HG03432 (cell line): Measurements from ENCODE around the gene CD93.

Experiments used
- ATAC-seq: cut with Tn5 transposase; IDR thresholded peaks from one replicate; pipeline ENCODE4 v1.9.1; 2021; ENCODE audit warnings: mild to moderate bottlenecking, moderate library complexity; ENCODE audit not compliant: unreplicated experiment

The CD93 gene

DNA sequence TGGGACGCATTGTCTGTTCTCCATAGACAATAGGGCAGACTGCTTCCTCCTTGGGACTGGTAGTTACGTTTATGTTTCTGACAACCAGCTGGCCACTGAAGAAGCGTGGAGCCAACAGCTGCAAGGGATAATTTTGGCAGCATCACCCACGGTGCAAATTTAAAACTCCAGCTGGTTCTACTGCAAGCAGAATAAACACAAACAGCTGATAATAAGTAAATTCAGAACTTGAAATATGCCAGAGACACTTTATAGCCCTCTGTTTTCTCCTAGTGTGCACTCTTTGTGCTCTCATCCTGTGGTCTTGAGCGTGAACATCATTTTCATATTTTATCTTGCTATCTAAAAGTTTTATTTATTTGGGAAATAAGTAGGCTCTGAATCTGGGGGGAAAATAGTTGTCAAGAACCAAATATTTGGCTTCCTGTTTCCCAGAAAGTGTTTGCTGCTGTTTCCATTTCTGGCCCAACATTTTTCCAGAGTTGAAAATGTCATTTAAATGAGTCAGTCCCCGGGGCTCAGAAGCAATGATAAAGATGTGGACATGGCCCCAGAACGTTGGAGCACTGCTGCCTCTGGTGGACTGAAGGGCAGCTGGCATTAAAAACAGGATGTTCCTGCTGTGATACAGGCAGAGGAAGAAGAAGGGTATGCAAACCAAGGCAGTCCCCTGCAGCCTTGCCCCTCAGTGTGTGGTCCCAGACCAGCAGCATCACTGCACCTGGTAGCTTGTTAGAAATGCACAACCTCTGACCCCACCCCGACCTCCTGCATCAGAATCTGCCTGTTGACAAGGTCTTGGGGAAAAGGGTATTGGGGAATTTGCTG, 24.2 kb downstream of the CD93 start:
- no peak for ATAC-seq

DNA sequence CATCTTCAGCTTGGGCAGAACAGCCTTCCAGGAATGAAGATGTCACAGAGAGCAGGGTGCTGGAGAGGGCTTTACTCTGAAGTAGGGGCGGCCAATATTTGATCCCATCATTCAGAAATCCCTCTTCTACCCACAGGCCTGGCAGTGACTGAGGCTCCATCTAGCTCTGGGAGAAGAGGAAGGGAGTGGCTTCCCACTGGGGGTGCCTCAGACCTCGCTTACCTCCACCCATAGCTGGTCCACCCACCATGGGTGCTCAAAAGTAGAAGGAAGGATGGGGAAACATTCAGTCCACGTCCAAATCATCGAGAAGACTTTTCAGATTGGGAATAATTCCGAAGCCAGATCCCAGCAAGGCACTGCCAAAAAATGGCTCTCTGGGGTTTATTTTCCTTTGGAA, 24.9 kb downstream of the CD93 start:
- no peak for ATAC-seq

DNA sequence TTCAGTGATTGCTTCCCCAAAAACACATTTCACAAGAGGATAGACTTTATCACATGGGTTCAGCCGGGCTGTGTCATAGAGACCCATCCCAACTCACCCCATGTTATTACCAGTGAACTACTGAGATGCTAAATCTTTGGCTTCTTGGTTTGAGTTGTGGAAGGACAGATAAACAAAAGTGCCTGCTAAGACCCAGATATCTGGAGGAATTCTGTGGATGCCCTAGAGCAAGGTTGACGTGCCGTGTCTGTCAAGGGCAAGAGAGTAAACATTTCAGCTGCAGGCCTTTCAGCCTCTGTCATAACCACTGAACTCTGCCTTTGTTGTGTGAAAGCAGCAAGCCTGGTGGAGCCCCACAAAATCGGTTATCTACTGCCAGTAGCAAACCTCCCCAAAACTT, 25.5 kb downstream of the CD93 start:
- no peak for ATAC-seq

DNA sequence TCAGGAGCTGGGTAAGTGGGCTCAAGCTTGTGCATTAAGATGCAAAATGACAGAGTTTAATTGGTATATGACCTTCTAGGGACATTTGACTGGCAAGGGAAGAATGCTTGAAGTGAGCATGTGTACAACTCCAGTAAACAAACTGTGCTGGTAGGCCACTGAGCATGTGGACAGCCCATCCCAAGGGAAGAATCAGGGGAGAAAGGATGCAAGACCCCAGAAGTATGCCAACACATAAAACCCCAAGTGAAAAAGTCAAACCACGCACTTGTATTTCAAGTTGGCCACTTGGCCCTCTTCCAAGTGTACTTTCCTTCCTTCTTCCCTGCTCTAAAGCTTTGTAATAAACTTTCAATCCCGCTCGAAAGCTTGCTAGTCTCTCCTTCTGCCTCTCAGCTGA, 26.3 kb downstream of the CD93 start:
- ATAC-seq: no peak

DNA sequence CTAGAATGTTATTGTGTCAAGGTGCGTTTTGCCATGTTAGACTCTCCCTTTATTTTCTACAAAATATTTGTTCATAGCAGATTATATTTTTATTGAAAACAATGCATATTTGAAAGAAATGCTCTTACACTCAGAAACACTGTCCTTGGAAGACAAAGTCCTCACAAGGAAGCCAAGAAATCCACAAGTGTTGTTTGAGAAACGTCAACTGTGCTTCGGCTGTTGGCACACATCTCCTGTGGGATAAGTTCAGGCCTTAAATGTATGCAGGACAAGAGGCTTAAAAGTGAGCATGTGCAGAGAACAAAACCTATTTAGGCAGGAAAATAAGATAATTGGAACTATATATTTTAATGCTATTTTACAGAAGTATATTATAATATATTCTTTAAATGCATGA, 27.1 kb downstream of the CD93 start:
- no peak for ATAC-seq

DNA sequence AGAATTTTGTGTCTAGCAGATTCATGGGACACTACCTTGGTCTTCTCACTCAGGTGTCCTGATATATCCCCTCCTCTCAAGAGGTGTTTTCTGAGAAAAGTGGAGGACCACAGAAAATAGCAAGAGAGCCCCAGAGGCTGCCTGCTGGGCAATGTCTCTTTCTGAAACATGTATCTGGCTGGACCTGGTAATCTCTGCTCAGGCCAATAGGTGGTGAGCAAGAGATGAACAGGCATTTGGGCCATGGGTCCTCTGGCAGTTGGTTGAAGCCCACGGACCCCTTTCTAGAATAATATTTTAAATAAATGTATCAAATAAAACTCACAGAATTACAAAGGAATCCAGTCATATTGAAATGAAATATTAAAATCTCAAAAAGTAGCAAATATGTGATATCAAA, 27.9 kb downstream of the CD93 start:
- ATAC-seq: no peak

DNA sequence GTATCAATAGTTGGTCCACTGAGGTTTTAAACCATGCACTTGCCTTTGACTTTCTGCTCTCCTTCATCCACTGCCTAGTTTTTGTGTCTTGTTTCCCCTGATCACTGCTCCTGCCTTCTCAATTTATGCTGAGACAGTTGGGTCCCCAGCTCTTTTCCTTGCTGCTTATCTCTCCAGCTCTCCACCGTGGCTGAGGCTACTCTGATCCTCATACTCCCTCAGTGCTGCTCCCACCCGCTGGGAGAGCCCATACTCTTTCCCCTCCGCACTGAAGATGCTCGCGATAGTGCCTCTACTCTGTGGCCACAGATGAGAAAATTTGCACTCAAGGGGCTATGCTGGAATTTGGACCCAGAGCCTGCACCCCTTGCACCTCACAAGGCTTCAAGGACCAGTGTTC, 33.2 kb downstream of the CD93 start:
- no peak for ATAC-seq

DNA sequence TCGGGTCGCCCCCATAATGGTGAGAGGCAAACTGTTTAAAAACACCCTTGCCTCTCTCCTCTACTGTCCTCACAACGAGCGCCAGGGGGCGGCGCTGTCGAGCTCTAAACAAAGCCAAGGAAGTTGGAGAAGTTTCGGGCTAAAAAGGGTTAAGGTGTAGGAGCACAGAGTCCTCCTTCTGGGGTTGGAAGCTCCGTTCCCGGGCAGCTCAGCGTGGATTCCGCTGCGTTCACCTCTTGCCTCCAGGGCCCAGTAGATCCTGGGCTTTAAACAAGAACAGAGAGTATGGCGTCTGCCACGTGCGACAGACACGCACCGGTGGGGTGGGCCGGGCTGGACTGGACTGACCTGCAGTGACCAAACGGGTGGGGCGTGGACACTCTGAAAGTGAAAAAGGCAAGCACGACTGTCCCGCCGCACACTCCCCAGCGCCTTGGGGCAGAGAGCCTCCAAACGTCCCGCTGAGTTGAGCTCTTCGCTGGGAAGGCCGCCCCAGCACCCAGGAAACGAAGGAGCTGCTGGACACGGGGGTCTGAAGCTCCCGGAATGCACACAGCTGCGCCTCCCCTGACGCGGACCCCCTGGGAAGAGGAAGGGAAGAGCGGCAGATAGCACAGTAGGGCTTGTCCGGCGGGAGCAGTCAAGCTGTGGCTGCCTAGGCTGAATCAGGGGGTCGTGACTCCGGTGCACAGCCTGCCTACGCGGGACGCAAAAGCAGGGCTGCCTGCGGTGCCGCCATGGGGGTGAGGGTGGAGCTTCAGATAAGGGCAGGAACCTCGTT, 35.1 kb downstream of the CD93 start:
- ATAC-seq: no peak

DNA sequence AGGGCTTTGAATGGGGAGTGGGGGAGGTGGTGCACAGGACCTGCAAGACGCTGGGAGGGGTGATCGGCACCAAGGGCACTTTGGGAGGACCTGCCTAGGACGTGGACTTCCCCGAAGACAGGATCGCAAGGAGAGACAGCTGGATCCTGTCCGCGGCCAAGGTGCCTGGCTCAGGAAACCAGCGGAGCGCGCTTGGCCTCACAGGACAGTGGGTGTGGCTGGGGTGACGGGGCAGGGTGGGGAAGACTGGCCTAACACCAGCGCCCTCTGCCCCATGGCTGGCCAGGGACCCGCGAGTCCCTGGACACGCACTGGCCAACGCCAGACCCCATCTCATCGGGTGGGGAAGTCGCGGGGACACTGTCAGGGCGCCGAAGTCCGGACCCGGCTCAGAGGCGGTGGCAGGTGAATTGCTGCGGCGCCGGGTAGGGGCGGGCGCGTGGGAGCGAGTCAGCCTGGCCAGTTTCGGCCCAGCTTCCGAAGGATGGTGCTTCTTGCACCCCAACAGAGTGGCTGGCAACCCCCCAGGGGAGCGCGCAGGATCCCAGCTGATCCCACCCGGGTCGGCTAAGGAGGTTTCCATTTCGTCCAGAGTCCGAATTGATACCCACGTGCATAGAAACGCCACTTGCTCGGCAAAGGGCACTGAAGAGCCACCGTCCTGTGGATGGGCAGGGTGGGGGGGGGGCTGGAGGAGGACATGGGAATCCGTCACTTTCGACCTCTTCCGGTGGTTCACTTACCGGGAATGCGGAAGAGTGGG, 35.9 kb downstream of the CD93 start:
- no peak for ATAC-seq

DNA sequence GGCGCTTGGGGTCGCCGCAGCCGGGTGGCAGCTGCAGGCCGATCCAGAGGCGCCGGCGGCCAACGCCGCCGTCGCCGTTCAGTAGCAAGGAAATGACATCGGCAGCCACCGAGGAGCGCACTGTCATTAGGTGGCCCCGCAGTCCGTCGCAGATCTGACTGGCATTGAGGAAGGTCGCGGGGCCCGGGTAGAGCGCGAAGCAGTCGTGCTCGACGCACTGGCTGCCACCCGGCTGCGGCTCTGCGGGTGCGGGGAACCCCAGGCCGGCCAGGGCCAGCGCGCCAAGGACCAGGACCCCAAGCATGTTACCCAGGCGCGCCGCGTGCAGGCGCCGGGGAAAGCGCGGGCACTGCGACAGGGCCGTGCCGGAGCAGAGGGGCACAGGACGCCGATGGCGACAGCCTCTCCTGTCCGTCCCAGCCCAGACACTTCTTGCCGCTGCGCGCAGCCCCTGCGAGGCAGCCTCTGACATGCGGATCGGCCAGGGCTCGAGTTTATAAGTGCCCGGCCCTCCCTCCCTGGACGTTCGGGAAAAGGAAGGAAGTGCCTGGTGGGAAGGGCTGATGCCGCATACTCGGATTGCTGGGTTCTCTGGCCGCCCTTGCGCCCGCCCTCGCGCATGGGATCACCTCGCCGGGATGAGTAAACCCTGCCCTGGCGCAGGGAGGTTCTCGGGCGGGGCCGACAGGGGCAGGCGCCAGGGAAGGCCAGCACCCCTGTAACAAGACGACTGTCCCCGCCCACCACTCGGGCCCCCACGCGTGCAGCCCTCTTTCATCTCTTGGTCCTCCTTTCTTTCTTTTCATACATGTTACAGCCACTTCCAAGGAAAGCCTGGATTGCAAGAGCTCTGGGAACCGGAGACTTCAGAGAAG, 36.7 kb downstream of the CD93 start, which contains the start of gene THBD:
THBD (minus strand) TSS at position 472 of the 875 bp plus-strand sequence; CDS start at position 304, 168 bp downstream.
- ATAC-seq: no peak

DNA sequence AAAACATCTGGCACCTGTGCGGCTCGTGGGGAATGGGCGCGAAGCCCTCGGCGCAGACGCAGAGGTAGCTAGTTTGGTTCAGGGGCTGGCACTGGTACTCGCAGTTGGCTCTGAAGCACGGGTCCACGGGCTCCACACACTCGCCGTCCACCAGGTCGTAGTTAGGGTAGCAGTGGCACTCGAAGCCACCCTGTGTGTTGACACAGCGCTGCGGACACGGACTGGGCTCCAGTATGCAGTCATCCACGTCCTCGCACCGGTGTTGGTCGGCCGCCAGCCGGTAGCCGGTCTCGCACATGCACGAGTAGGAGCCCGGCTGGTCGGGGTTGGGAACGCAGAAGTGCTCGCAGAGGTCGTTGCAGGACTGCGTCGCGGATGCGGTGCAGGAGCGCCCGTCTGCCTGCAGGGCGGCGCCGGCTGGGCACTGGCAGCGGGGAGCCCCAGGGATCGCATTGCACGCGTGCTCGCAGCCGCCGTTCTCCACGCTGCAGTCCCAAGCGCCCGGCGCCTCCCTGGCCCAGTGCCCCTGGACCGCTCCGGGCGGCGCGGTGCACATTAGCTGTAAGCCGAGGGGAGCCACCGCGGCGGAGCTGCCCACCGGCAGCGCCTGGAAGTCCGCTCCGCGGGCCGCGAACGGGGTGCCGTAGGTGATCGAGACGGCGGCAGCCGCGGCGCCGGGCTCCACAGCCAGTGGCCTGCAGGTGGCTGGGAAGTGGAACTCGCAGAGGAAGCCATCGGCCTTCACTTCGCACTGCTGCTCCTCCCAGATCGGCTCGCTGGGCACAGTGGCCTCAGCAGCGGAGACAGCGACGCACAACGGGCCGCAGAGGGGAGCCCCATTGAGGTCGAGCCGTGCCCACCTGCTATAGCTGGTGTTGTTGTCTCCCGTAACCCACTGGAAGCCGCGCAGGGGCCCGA, 37.6 kb downstream of the CD93 start:
- ATAC-seq: peak; percentile 57

DNA sequence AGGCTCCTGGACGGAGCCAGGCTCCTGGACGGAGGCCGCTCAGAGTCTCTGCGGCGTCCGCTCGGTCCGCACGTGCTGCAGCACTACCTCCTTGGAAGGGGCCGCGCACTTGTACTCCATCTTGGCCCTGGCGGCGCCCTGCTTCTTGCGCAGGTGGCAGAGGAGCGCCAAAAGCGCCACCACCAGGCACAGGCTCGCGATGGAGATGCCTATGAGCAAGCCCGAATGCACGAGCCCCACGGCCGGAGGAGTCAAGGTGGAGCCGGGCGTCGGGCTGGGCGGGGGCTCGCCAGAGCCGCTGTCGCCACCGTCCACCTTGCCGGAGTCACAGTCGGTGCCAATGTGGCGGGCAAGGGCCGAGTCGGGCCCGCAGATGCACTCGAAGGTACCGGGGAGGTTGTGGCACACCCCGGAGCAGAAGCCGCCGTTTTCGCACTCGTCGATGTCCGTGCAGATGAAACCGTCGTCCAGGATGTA, 38.3 kb downstream of the CD93 start:
- no peak for ATAC-seq

DNA sequence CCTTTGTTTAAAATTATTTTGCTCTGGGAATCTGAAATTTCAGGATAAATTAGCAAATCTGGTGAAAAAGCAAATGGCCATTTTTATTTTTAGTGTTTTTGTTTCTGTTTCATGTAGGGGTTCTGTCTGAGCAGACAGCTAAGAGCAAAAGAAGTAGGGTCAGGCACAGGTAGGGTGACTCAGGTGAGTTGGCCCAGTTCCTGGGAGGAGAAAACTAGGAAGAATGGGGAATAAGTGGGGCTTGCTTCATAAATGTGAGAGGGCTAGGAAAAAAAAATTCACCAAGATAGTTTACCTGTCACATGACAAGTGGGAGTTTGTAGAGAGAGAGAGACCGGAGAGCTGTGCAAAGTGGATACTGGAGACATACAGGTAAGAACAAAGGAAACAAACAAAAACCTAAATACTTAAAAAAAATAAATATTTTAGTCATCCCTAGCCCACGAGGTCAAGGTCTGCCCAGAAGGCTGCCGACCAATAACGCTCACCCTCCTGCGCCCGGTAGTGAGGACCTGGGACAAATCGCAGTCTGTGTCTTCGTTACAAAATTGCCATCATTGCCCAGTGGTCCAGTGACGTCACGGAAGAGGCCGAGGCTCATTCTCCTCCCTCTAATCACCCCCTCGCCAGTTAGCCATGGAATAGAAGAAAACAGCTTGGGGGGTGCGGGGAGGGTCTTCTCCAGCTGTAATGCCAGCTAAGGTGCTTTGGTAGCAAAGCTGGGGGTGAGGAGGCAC, 39.0 kb downstream of the CD93 start:
- no peak for ATAC-seq

DNA sequence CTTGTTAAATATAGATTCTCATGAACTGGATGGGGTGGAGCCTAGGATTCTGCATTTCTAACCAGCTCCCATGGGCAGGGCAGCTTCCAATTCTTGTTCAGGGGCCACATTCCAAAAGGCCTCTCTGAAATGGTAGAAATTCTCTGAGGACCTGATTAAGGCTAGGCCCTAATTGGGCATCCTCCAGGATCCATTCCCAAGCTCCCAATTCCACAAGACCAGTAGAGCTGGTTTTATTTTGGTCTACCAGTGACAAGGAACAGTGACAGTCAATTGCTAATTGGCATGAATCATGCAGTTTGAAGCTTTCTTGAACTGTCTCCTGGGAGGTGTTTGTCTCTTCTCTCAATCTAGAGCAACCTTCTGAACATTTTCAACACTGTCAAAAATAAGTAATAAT, 39.7 kb downstream of the CD93 start:
- ATAC-seq: no peak

DNA sequence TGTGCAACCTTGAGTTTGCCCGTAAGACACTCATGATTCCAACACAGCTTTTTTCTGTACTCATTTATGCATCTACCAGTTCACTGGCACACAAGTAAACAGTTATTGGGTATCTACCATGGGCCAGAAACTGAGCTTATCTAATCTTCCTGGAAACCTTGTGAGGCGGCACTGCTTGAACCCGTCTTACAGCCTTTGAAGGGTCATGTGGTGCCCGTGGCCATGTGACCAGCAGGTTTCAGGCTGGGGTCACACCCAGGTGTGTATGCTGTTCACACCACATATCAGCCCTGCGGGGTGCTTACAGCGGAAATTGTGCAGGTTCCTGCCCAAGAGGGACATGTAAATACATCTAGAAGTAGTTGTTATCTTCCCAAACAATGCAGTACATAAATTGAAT, 42.7 kb downstream of the CD93 start:
- no peak for ATAC-seq

DNA sequence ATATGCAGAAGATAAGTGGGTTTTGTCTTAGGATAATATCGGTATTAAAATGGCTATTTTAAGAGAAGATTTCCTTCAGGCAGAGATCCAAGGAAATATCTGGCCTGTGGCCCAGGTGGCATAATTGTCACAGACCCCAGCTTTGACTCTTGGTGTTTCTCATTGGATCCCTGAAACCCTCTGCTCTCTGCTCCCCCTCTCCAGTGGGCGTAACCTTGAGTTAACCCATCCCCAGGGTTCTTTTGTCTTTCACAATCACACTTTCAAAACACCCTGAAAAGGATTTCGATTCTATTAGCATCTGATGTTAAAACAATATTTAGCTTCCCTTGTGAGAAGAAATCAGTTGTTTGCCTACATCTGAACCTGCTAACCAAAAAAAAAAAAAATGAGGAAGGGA, 43.9 kb downstream of the CD93 start:
- no peak for ATAC-seq

DNA sequence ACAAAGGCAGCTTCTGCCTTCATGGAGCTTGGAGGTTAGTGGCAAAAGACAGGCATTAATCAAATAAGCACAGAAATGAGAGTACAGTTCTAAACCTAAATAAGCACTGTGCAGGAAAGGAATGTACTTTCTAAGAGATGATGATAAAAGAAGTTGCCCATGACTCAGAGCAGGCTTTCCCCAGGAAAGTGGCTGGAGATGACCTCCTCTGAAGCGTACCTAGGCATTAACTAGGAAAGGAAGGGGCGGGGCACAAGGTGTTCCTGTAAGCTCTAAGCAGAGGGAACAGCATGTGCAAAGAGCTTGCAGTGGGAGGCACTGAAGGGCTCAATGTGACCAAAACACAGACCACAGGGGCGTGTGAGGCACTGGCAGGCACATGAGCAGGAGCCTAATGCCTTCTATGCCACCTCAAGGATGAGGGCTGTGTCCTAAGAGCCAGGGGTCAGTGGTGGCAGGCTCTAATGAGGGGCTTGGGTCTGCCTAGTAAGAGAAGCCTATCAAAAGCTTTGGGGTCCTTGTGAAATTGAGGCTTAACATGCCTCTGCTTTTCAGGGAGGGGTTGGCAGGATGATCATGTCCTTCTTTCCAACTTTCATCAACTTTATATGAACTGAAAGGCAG, 46.1 kb downstream of the CD93 start:
- no peak for ATAC-seq
